GM12801 (cell line): ENCODE results near the gene RGS7BP.

Experiments
- CTCF ChIP-seq: IDR thresholded peaks from one replicate; pipeline ENCODE4 v1.5.1; 2011; ENCODE audit warnings: control low read depth; ENCODE audit not compliant: insufficient read length; ENCODE audit errors: extremely low read depth

RGS7BP gene

GRCh38 chr5:64518793-64519192, 13.0 kb downstream of the RGS7BP start:
- TF ChIP-seq CTCF = no peak

- TF ChIP-seq CTCF = no peak
These were observed 13.4 kb downstream of the RGS7BP start for GRCh38 chr5:64519263-64519662.

- no peak for TF ChIP-seq CTCF
These were observed 21.1 kb downstream of the RGS7BP start for GRCh38 chr5:64526734-64527439.

- no peak for TF ChIP-seq CTCF
These were observed 24.3 kb downstream of the RGS7BP start for GRCh38 chr5:64530076-64530475.

GRCh38 chr5:64532212-64532611, 26.4 kb downstream of the RGS7BP start:
- TF ChIP-seq CTCF = no peak

- no peak for TF ChIP-seq CTCF
These were observed 26.8 kb downstream of the RGS7BP start for GRCh38 chr5:64532657-64533056.

- TF ChIP-seq CTCF = no peak
These were observed 28.2 kb downstream of the RGS7BP start for GRCh38 chr5:64534033-64534432.
